ENCODE measurements around the gene RGS19. TPM values are rescaled to one million over a fixed set of nuclear protein-coding genes. Genes with fewer than 3 reads are reported as not detected.

Gene RGS19
- total RNA-seq, 4 donors from 2014 or later, result 10.4 to 26.4 (median 16.6) TPM

GRCh38 chr20:64116541-64117431, 37.5 kb upstream of the RGS19 start:
- WGBS, 2 donors, result 81 to 84% methylated on average over 13 to 16 of the region's 17 CpGs

GRCh38 chr20:64116016-64116415, 36.7 kb upstream of the RGS19 start:
- TF ChIP-seq CTCF (IDR thresholded peaks at IDR 0.05), result no peak
- no peak for TF ChIP-seq POLR2A (IDR thresholded peaks at IDR 0.05)
- DNase-seq (ENCODE audit: low spot score in 2 of 2), result peak in 1 of 2 donors; percentile 80
- H3K4me3 ChIP-seq (ENCODE audit: low read depth, poor library complexity, severe bottlenecking), result no peak overlapping the region
- WGBS, 2 donors, result 67 to 69% methylated on average over 21 of the region's 21 CpGs
- intact Hi-C loops (cut with DNase I; ENCODE audit: low total_unique reads), result no loop called here

More at GRCh38 chr20:64116541-64117431, 37.5 kb upstream of the RGS19 start:
- peak in 1 of 2 donors; percentile 65 for DNase-seq (ENCODE audit: low spot score in 2 of 2)
- intact Hi-C loops (cut with DNase I; ENCODE audit: low total_unique reads), result no loop called here
- TF ChIP-seq CTCF (IDR thresholded peaks at IDR 0.05) (no peak), POLR2A (IDR thresholded peaks at IDR 0.05) (no peak)
- no peak overlapping the region for H3K4me3 ChIP-seq (ENCODE audit: low read depth, poor library complexity, severe bottlenecking)

- WGBS, 2 donors, result 55 to 73% methylated on average over 13 to 14 of the region's 14 CpGs
Measured at GRCh38 chr20:64115171-64115911, 36.0 kb upstream of the RGS19 start.

GRCh38 chr20:64114356-64114971, 35.1 kb upstream of the RGS19 start:
- 76 to 88% methylated on average over 14 of the region's 14 CpGs for WGBS, 2 donors
- intact Hi-C loops (cut with DNase I; ENCODE audit: low total_unique reads), result no loop called here
- H3K4me3 ChIP-seq (ENCODE audit: low read depth, poor library complexity, severe bottlenecking), result no peak overlapping the region
- TF ChIP-seq POLR2A (IDR thresholded peaks at IDR 0.05) (no peak), CTCF (IDR thresholded peaks at IDR 0.05) (no peak)
- DNase-seq (ENCODE audit: low spot score in 2 of 2), result peak in 1 of 2 donors; percentile 75

More at GRCh38 chr20:64115171-64115911, 36.0 kb upstream of the RGS19 start:
- peak in 1 of 2 donors; percentile 69 for DNase-seq (ENCODE audit: low spot score in 2 of 2)
- intact Hi-C loops (cut with DNase I; ENCODE audit: low total_unique reads), result loop anchor here (1.0 kb wide), 1 partner anchor 21 kb away; no protein-coding TSS in a partner anchor
- TF ChIP-seq CTCF (IDR thresholded peaks at IDR 0.05), result no peak
- TF ChIP-seq POLR2A (IDR thresholded peaks at IDR 0.05), result no peak
- no peak overlapping the region for H3K4me3 ChIP-seq (ENCODE audit: low read depth, poor library complexity, severe bottlenecking)

- H3K4me3 ChIP-seq (ENCODE audit: low read depth, poor library complexity, severe bottlenecking), result no peak overlapping the region
- no peak for TF ChIP-seq CTCF (IDR thresholded peaks at IDR 0.05)
- no peak for TF ChIP-seq POLR2A (IDR thresholded peaks at IDR 0.05)
- intact Hi-C loops (cut with DNase I; ENCODE audit: low total_unique reads), result no loop called here
- 65 to 66% methylated on average over 13 of the region's 13 CpGs for WGBS, 2 donors
- peak in 1 of 2 donors; percentile 84 for DNase-seq (ENCODE audit: low spot score in 2 of 2)
Measured at GRCh38 chr20:64113796-64114355, 34.6 kb upstream of the RGS19 start.
